PC-9 (cell line): ENCODE data around the gene PDE6C. TPM values are rescaled to one million over a fixed set of nuclear protein-coding genes. Genes with fewer than 3 reads are reported as not detected.

Source experiments
- BruUV-seq: library from RNA; stranded (reverse); fragments of 400-500 nt; replicated peaks from 2 replicates; lab custom pipeline; 2021; lab: Mats Ljungman, UMichigan
- CTCF ChIA-PET: fragments of 300-600 bp; sonication (Branson Sonifier 250); formaldehyde crosslinking; loops from one replicate; lab custom pipeline; 2022; ENCODE audit warnings: antibody characterized with exemption; lab: Charles Lee
- POLR2A ChIA-PET: fragments of 300-600 bp; sonication (Branson Sonifier 250); formaldehyde crosslinking; loops from one replicate; lab custom pipeline; 2022; ENCODE audit warnings: antibody characterized with exemption; ENCODE audit not compliant: unreplicated experiment; lab: Charles Lee
- DNase-seq, 2 experiments: peaks; one replicate each; pipeline versions ENCODE4 v3.0.0 to v3.0.0-alpha.2; 2015 to 2022; ENCODE audit warnings: mixed read lengths in 1 of 2
- H2AFZ ChIP-seq: fragments of 200-600 bp; sonication (generic); 2 replicates; pipeline ENCODE4 v1.8.1; 2017; ENCODE audit warnings: antibody characterized with exemption
- H3F3A ChIP-seq: fragments of 200-600 bp; sonication (generic); 2 replicates; pipeline ENCODE4 v1.8.1; 2017; ENCODE audit warnings: antibody characterized with exemption, mild to moderate bottlenecking, low read depth; ENCODE audit not compliant: insufficient read depth
- H3K27ac ChIP-seq: fragments of 200-600 bp; sonication (generic); 2 replicates; pipeline ENCODE4 v1.6.1; 2016; ENCODE audit warnings: mixed run types
- H3K27me3 ChIP-seq: fragments of 200-600 bp; sonication (generic); 2 replicates; pipeline ENCODE4 v1.6.1; 2016; ENCODE audit warnings: low read depth, mixed run types; ENCODE audit not compliant: insufficient read depth
- H3K36me3 ChIP-seq: fragments of 200-600 bp; sonication (generic); 2 replicates; pipeline ENCODE4 v1.6.1; 2016; ENCODE audit warnings: low read depth, mixed run types
- H3K4me1 ChIP-seq: fragments of 200-600 bp; sonication (generic); replicated peaks from 2 replicates; pipeline ENCODE4 v1.6.1; 2016; ENCODE audit warnings: mixed run types; ENCODE audit not compliant: insufficient read depth
- H3K4me2 ChIP-seq: fragments of 200-600 bp; sonication (generic); 2 replicates; pipeline ENCODE4 v1.6.1; 2017; ENCODE audit warnings: mixed run types
- H3K4me3 ChIP-seq: fragments of 200-600 bp; sonication (generic); 2 replicates; pipeline ENCODE4 v1.6.1; 2016; ENCODE audit warnings: mixed run types
- H3K79me2 ChIP-seq: fragments of 200-600 bp; sonication (generic); 2 replicates; pipeline ENCODE4 v1.6.1; 2017; ENCODE audit warnings: low read depth, mixed run types
- H3K9me2 ChIP-seq: fragments of 200-600 bp; sonication (generic); 2 replicates; pipeline ENCODE4 v1.8.1; 2017; ENCODE audit warnings: mild to moderate bottlenecking; ENCODE audit not compliant: insufficient read depth
- H3K9me3 ChIP-seq: fragments of 200-600 bp; sonication (generic); 2 replicates; pipeline ENCODE4 v1.8.1; 2016; ENCODE audit warnings: low read depth; ENCODE audit not compliant: insufficient read depth
- H4K20me1 ChIP-seq: fragments of 200-600 bp; sonication (generic); 2 replicates; pipeline ENCODE4 v1.8.1; 2017; ENCODE audit not compliant: insufficient read depth
- CTCF ChIP-seq: fragments of 200-600 bp; sonication (generic); conservative IDR thresholded peaks from 2 replicates; pipeline ENCODE4 v1.6.1; 2017; ENCODE audit warnings: mixed run types, antibody characterized with exemption, mild to moderate bottlenecking, moderate library complexity
- EZH2 ChIP-seq: fragments of 200-600 bp; sonication (generic); IDR thresholded peaks from 2 replicates; pipeline ENCODE4 v1.8.0; 2017; ENCODE audit warnings: antibody characterized with exemption, low read depth
- intact Hi-C: fragments of 100-400 bp; cut with micrococcal nuclease; formaldehyde crosslinking; loops from one replicate; pipeline ENCODE4 v1.10.0; 2022; ENCODE audit not compliant: unreplicated experiment
- total RNA-seq: library from RNA; stranded (reverse); gene quantifications from 2 replicates; pipeline ENCODE4 v1.2.3, GENCODE V29; 2021

PDE6C gene
- total RNA-seq, 1 experiment from 2014 or later, result not detected

GRCh38 chr10:93715345-93715744 lies 103.0 kb downstream of the PDE6C start:
- Histone ChIP-seq H3K9me2 (no peaks in the 10 kb centered on the region), H3K4me3 (no peak overlapping the region), H4K20me1 (no peaks in the 10 kb centered on the region), H3K79me2 (no peaks in the 10 kb centered on the region), H3K4me1 (no peaks in the 10 kb centered on the region), H2AFZ (no peak overlapping the region), H3F3A (no peaks in the 10 kb centered on the region), H3K4me2 (no peak overlapping the region), H3K36me3 (no peaks in the 10 kb centered on the region), H3K9me3 (no peaks in the 10 kb centered on the region), H3K27ac (no peak overlapping the region), H3K27me3 (no peaks in the 10 kb centered on the region)
- no peak for TF ChIP-seq EZH2
- no peak for TF ChIP-seq CTCF
- no peak for DNase-seq
- CTCF ChIA-PET, result no interaction called here
- intact Hi-C loops, result no loop called here
- POLR2A ChIA-PET, result interaction anchor here (0.6 kb wide), 1 partner anchor 41 kb away, joined by 4 read pairs; no protein-coding TSS in a partner anchor
- BruUV-seq, result no TSS peak

Other genes starting within 250 kb of the PDE6C start
- 255 and 274 TPM in 2 replicates for gene MYOF, start 130.2 kb upstream of the PDE6C start, total RNA-seq
- 29.6 and 38.9 TPM in 2 replicates for gene CEP55, start 115.9 kb upstream of the PDE6C start, total RNA-seq
- gene FFAR4, start 45.9 kb upstream of the PDE6C start, total RNA-seq, result 0.25 TPM in 1 of 2 replicates, not detected in the other
- 0.57 TPM in 1 of 2 replicates, not detected in the other for gene RBP4, start 11.3 kb upstream of the PDE6C start, total RNA-seq
- 5.4 and 10.4 TPM in 2 replicates for gene FRA10AC1, start 90.1 kb downstream of the PDE6C start, total RNA-seq
- not detected in 2 replicates for gene LGI1, start 145.4 kb downstream of the PDE6C start, total RNA-seq